Measurements from ENCODE around the gene ZDHHC13.

Gene ZDHHC13, protein sequence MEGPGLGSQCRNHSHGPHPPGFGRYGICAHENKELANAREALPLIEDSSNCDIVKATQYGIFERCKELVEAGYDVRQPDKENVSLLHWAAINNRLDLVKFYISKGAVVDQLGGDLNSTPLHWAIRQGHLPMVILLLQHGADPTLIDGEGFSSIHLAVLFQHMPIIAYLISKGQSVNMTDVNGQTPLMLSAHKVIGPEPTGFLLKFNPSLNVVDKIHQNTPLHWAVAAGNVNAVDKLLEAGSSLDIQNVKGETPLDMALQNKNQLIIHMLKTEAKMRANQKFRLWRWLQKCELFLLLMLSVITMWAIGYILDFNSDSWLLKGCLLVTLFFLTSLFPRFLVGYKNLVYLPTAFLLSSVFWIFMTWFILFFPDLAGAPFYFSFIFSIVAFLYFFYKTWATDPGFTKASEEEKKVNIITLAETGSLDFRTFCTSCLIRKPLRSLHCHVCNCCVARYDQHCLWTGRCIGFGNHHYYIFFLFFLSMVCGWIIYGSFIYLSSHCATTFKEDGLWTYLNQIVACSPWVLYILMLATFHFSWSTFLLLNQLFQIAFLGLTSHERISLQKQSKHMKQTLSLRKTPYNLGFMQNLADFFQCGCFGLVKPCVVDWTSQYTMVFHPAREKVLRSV

DNA sequence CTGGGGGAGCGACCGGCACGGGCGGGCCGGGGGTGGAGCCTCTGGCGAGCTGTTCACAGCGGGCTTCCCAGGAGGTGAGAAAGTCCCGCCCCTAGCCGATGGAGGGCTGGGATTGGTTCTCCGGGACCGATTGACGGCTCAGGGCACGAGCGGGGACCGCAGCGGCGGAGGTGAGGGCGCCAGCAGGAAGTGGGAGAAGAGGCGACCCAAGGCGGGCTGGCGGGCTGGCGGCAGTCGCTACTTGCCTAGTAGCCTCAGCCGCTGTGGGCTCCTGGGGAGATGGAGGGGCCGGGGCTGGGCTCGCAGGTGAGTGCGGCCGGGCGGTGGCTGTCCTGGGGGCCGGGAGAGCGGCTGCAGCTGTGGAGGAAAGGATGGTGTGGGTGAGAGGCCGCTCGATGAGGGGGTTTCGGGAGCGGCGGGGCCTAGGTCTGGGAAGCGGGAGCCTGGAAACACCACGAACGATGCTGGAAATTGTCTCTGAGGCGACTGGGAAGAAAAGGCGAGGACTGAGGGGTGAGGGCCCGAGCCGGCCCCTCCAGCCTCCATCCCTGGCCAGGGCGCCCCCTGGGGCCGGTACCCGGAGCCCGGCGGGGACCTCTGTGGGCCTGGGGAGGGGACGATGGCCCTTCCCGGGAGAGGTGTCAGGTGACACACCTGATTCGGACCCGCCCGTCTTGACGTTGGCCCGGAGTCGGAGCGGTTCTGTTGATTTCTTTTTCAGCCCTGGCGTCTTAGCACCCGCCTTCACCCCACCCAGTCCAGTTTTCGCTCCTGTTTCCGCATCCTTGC, at the start of gene ZDHHC13:
Gene ZDHHC13 (plus strand): TSS at position 198 of the 789 bp plus-strand sequence. CDS start 82 bp downstream, at position 280.
- H3K36me3 Mint-ChIP-seq = peaks cover 13 to 20% of the 10 kb centered on the region in 2 donors
- peak within 1 kb of the TSS; percentile 93 to 94 for H3K4me3 Mint-ChIP-seq
- peaks cover 21 to 54% of the 10 kb centered on the region in 2 donors for H3K4me1 Mint-ChIP-seq
- peak; percentile 98 to 99 for ATAC-seq (replicated peaks)
- peaks cover 0 to 2% of the 10 kb centered on the region in 2 donors for H3K9me3 Mint-ChIP-seq
- H3K27ac Mint-ChIP-seq = peak within 1 kb of the TSS; percentile 97
- DNase-seq = peak; percentile 96
- H3K27me3 Mint-ChIP-seq = no peaks in the 10 kb centered on the region

DNA sequence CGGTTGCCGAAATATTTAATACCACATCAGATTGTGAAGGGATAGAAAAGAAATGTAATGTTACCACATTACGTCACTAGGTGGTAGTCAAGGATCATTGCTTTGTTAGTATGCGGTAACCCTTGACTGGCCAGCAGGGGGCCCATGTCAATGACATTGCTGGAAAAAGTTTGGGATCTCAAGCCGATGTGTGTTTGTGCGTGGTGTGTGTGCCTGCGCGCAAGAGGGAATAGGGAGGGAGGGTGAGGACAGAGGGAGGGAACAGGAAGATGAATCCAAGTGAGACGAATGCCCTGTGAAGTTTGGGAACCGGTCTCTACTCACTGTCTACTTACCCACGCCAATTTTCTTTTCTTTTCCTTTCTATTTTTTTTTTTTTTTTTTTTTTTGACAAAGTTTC, 45.7 kb upstream of the ZDHHC13 start:
- no peak overlapping the region for H3K27ac Mint-ChIP-seq
- DNase-seq (peak; percentile 5), ATAC-seq (replicated peaks) (peak; percentile 71 to 82)
- H3K9me3 Mint-ChIP-seq = peaks cover 15 to 18% of the 10 kb centered on the region in 2 donors
- H3K4me3 Mint-ChIP-seq = peak overlapping the region; percentile 57 to 67
- peaks cover 0 to 9% of the 10 kb centered on the region in 2 donors for H3K36me3 Mint-ChIP-seq
- peaks cover 3 to 6% of the 10 kb centered on the region in 2 donors for H3K4me1 Mint-ChIP-seq
- peaks cover 10 to 38% of the 10 kb centered on the region in 2 donors for H3K27me3 Mint-ChIP-seq

DNA sequence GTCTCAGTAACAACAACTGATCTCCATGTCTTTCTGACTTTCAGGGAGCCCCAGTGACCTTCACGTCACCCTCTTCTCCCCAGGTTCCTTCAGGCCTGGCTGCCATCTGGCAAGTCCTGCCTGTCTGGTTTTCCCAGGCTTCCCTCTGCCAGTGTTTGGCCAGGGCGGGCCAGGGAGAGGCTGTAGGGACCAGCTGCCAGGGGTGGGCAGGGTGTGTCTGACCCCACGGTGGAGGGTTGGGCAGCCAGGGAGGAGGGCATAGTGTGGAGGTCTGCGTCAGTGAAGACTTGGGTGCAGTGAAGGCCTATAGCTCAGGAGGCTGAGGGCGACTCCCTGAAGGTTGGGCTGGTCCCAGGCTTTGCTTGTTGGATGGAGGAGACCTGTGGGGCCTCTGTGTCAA, 44.5 kb upstream of the ZDHHC13 start:
- H3K4me1 Mint-ChIP-seq = peaks cover 5 to 11% of the 10 kb centered on the region in 2 donors
- DNase-seq (no peak), ATAC-seq (replicated peaks) (no peak)
- H3K4me3 Mint-ChIP-seq = no peak overlapping the region
- no peak overlapping the region for H3K27ac Mint-ChIP-seq
- H3K27me3 Mint-ChIP-seq = peaks cover 4 to 28% of the 10 kb centered on the region in 2 donors
- H3K36me3 Mint-ChIP-seq = peaks cover 0 to 9% of the 10 kb centered on the region in 2 donors
- peaks cover 15 to 18% of the 10 kb centered on the region in 2 donors for H3K9me3 Mint-ChIP-seq

DNA sequence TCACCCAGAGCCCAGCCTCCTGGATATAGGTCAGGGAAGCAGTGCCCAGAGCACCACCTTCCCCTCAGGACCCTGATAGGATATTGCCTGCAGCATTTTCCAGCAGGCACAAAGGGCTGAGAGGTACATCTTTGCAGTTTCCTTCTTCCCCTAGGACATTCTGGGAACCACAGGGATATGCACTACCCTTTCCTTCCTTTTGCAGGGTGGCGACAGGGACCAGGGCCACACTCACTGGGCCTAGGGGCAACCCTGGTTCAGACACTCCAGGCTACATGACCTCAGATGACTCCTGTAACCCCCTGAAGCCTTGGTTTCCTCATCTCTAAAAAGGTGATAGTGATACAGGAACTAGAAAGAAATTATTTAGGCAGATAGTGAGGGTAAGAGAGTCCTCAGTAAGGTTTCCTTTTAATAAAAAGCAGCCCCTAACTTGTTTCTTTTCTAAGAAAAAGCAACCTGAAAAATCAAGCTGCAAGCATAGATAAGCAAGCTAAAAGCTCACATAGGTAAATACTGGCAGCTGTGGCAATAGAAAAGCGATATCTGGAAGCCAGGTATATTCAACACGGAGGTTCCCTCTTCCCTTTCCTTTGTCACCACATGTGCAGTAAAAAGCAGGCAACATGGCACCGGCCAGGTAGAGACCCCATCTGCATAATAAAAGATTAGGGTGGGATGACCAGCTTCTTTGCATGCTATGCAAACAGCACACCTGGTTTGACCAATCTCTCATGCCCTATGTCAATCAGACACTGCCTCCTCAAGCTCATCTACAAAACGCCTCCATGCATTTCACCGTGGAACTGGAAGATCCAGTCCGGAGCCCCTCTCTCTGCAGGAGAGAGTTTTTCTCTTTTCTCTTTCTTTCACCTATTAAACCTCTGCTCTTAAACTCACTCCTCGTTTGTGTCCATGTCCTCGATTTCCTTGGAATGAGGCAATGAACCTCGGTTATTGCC, 43.2 kb upstream of the ZDHHC13 start:
- DNase-seq = no peak
- peaks cover 0 to 5% of the 10 kb centered on the region in 2 donors for H3K36me3 Mint-ChIP-seq
- ATAC-seq (replicated peaks) = no peak
- H3K9me3 Mint-ChIP-seq = peaks cover 10 to 11% of the 10 kb centered on the region in 2 donors
- H3K4me3 Mint-ChIP-seq = no peak overlapping the region
- peaks cover 5 to 11% of the 10 kb centered on the region in 2 donors for H3K4me1 Mint-ChIP-seq
- H3K27ac Mint-ChIP-seq = no peak overlapping the region
- peaks cover 4 to 25% of the 10 kb centered on the region in 2 donors for H3K27me3 Mint-ChIP-seq

DNA sequence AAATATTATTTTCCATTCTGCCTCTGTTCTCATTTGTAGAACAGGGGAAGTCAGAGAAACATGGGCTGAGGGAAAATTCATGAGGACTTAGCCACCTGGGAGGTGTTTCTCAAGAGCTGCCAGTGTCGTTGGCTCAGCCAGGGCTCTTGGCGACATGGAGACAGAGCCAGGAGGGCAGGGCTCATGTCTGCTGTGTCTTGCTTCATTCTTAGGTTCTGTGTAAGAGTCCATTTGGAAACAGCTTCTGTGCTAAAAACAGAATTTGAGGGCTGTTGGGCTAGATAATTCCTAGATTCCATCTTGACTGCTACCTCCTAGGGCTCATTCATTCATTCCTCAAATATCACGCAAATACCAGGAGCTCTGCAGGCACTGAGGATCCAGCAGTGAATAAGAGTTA, 41.3 kb upstream of the ZDHHC13 start:
- Mint-ChIP-seq H3K9me3 (no peaks in the 10 kb centered on the region), H3K27me3 (peaks cover 11 to 19% of the 10 kb centered on the region in 2 donors), H3K4me1 (peaks cover 5 to 11% of the 10 kb centered on the region in 2 donors), H3K27ac (no peak overlapping the region), H3K36me3 (no peaks in the 10 kb centered on the region), H3K4me3 (no peak overlapping the region)
- ATAC-seq (replicated peaks) (no peak), DNase-seq (no peak)

DNA sequence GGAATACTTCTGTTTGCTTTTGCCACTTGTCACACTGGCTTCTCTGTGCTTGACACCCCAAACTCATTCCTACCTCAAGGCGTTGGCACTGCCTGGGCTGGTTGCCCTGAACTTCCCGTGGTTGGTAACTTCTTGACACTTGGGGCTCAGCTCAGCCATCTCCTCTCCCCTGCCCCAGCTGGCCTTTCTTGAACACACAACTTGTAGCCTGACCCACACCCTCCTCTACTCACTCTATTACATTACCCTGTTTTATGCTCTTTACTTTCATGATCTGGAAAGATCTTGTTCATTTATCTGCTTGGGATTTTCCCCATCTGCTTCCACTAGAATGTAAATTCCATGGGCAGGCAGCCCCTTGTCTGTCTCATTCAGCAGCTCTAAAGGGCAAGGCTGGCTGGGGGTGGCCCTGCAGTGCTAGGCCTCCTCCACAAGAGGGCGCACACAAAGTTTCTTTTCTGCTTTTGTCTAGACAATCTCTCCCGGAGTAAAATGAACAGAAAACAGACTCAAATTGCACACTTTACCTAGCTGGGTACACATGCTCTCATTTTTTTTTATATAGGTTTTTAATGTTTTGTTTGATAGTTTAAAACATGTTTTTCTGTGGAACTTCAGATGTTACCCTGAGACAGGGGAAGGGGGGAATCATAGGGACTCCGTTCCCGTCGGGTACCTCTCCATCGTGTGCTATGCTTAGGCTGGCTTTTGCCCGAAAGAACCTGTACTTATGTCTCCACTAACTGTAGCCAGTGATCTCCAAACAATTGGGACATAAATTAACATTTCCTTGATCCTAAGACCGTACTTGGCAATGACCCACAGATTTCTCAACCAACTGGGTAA, 40.0 kb upstream of the ZDHHC13 start:
- ATAC-seq (replicated peaks) = peak; percentile 80 to 87
- H3K27ac Mint-ChIP-seq = no peak overlapping the region
- H3K27me3 Mint-ChIP-seq = peaks cover 11 to 19% of the 10 kb centered on the region in 2 donors
- H3K9me3 Mint-ChIP-seq = no peaks in the 10 kb centered on the region
- H3K4me3 Mint-ChIP-seq = no peak overlapping the region
- peak; percentile 50 for DNase-seq
- H3K36me3 Mint-ChIP-seq = no peaks in the 10 kb centered on the region
- peaks cover 3 to 5% of the 10 kb centered on the region in 2 donors for H3K4me1 Mint-ChIP-seq

DNA sequence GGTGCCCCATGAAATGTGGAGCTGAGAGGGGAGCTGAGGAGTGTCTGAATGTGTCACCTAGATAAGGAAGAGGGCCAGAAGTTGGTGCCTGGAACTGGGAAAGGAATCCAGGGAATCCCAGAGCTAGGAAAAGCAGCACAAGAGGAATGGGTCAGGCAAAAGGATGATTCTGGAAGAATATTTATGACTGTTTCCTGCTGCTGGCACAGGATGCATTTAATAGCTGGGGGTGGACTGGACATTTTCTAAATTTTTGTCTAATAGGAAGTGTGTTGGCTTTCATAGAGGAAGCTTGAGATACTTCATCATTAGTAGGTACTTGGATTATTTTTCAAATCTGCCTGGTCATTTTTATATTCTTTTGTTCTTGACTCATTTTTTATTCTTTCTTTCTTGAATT, 39.0 kb upstream of the ZDHHC13 start:
- H3K36me3 Mint-ChIP-seq = no peaks in the 10 kb centered on the region
- H3K27me3 Mint-ChIP-seq = peaks cover 11 to 19% of the 10 kb centered on the region in 2 donors
- H3K4me3 Mint-ChIP-seq = no peak overlapping the region
- H3K9me3 Mint-ChIP-seq = no peaks in the 10 kb centered on the region
- no peak for DNase-seq
- ATAC-seq (replicated peaks) = no peak
- H3K27ac Mint-ChIP-seq = no peak overlapping the region
- H3K4me1 Mint-ChIP-seq = peaks cover 3 to 5% of the 10 kb centered on the region in 2 donors

DNA sequence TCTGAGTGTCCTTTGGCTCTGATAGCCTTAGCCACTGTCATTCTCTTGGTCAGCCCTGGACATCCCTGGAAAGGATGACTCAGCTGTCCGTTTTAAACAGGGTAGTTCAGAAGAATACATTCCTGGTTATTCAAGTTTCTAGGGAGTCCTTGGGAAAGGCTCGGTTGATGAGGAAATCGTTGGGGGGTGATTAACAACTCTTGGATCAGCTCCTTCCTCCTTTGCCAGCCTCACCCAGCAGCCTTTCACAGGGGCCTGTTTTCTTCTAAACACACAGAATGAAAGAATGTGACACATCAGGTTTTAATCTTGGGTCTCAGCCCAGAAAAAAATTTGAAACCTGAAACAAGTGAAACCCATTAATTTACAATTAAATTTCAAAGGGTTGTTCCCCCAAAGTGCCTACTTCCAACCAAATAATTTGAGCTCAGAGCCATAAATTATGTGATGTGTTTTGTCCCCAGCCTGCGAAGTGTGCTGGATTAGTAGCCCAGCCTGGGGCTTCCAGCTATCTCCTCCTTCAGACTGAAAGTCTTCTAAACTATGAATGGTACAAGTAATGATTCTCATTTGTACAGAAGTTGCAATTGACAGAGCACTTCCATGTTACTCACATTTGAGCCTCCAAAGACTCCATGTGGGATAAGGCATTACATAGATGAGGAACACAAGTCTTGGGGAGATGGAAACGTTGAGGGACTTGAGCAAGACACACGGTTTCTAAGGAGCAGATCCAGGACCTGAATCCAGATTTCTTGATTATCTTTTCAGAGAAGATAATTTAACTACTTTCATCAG, 37.1 kb upstream of the ZDHHC13 start:
- no peak overlapping the region for H3K27ac Mint-ChIP-seq
- peaks cover 3 to 5% of the 10 kb centered on the region in 2 donors for H3K4me1 Mint-ChIP-seq
- no peak for DNase-seq
- no peak overlapping the region for H3K4me3 Mint-ChIP-seq
- no peaks in the 10 kb centered on the region for H3K9me3 Mint-ChIP-seq
- H3K36me3 Mint-ChIP-seq = no peaks in the 10 kb centered on the region
- peaks cover 11 to 19% of the 10 kb centered on the region in 2 donors for H3K27me3 Mint-ChIP-seq
- no peak for ATAC-seq (replicated peaks)

DNA sequence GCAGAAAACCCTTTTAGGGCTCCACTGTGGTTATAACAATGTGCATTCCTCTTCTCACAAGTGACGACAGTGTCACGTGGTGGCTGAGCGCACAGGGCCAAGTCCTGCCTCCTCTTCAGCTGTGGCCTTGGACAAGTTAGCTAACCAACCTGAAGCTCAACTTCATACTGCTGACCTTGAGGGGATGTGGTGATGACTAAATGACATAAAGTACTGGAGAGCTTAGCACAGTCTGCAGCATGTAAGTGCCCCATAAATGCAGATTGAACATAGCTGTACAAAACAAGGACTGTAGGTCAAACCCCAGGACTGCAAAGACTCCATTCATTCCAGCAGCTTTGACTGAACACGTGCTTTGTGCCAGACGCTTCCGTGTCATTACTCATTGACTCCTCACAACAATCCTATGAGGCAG, 36.4 kb upstream of the ZDHHC13 start:
- Mint-ChIP-seq H3K4me1 (peaks cover 3 to 5% of the 10 kb centered on the region in 2 donors), H3K4me3 (no peak overlapping the region), H3K27ac (no peak overlapping the region), H3K9me3 (no peaks in the 10 kb centered on the region), H3K36me3 (no peaks in the 10 kb centered on the region), H3K27me3 (peaks cover 11 to 19% of the 10 kb centered on the region in 2 donors)
- ATAC-seq (replicated peaks) (no peak), DNase-seq (no peak)

DNA sequence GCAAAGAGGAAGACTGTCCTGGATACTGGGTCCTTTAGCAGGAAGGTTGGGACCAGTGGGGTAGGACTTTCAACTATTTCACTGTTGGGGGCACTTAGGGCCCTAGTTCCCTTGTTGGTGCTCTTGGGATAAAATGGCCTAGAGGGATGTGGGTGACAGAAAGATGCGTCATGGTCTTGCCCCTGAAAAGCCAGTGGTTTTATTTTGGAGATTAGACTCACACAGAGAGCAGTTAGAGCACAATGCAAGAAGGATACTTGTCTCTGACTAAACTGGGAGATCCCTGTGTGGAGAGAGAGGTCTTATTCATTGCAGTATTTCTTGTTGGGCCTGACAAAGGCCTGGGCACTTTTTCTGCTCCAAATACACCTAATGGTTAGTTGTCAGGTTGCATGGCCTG, 33.8 kb upstream of the ZDHHC13 start:
- peaks cover 15 to 18% of the 10 kb centered on the region in 2 donors for H3K27me3 Mint-ChIP-seq
- DNase-seq (no peak), ATAC-seq (replicated peaks) (no peak)
- no peaks in the 10 kb centered on the region for H3K4me1 Mint-ChIP-seq
- H3K27ac Mint-ChIP-seq = no peak overlapping the region
- no peak overlapping the region for H3K4me3 Mint-ChIP-seq
- peaks cover 0 to 4% of the 10 kb centered on the region in 2 donors for H3K9me3 Mint-ChIP-seq
- no peaks in the 10 kb centered on the region for H3K36me3 Mint-ChIP-seq

DNA sequence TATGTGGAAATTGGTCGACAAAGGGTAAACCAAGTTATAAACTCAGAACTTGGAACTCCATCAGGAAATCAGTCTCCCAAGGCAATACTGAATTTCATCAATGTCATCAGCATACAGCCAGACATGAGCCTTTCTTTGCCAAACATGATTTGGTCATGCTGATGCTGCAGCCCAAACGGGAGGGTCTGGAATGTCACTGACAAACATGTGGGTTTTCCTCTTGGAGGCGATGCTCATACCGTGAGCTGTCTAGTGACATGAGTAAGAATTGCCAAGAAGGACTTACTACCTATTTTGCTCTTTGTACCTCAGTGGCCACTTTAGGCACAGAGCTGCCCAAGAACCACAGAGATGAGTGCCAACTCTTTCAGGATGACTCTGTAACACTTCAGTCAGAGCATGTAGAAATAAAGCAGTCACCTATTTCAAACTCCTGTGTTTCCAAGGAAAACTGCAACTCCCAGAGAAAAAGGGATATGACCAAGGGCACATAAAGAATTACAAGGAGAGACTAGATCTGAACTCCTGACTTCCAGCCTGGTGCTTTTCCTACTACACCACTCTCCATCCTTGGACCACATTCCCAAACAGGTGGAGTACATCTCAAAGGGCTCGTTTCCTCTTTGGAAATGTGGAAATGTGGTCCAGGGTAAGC, 32.2 kb upstream of the ZDHHC13 start:
- ATAC-seq (replicated peaks) (no peak), DNase-seq (no peak)
- Mint-ChIP-seq H3K4me1 (no peaks in the 10 kb centered on the region), H3K36me3 (no peaks in the 10 kb centered on the region), H3K27me3 (peaks cover 10 to 16% of the 10 kb centered on the region in 2 donors), H3K9me3 (peaks cover 0 to 4% of the 10 kb centered on the region in 2 donors), H3K4me3 (no peak overlapping the region), H3K27ac (no peak overlapping the region)

DNA sequence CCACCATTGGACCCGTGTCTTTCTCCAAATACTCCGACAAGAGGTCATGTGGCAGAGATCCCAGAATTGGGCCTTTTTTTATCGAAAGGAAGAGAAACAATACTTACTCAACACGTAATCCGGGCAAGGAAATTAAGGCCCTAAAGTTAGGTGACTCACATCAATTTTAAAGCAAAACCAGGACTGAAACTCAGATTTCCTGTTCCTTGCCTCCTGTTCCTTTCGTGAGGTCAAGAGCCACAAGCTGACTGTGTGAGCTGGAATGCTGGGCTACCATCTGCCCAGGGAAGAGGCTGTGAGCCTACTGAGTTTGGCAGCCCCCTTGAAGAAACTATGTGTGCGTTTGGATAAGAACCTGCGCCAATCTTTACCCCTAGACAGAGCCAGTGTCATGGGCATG, 29.3 kb upstream of the ZDHHC13 start:
- H3K27ac Mint-ChIP-seq = no peak overlapping the region
- no peak overlapping the region for H3K4me3 Mint-ChIP-seq
- no peak for DNase-seq
- H3K4me1 Mint-ChIP-seq = no peaks in the 10 kb centered on the region
- peaks cover 26 to 27% of the 10 kb centered on the region in 2 donors for H3K27me3 Mint-ChIP-seq
- no peak for ATAC-seq (replicated peaks)
- peaks cover 0 to 4% of the 10 kb centered on the region in 2 donors for H3K9me3 Mint-ChIP-seq
- no peaks in the 10 kb centered on the region for H3K36me3 Mint-ChIP-seq

Measured in stimulated activated naive B cell treated with anti-CD40 and anti-IgM and Interleukin-4, amounts not matched to agents 10 μg/mL and 1 μg/mL and 100 μg/mL, for 72 hours (primary cell).